ENCODE results near the gene ADGRB2.

- TF ChIP-seq, protein P1, sequence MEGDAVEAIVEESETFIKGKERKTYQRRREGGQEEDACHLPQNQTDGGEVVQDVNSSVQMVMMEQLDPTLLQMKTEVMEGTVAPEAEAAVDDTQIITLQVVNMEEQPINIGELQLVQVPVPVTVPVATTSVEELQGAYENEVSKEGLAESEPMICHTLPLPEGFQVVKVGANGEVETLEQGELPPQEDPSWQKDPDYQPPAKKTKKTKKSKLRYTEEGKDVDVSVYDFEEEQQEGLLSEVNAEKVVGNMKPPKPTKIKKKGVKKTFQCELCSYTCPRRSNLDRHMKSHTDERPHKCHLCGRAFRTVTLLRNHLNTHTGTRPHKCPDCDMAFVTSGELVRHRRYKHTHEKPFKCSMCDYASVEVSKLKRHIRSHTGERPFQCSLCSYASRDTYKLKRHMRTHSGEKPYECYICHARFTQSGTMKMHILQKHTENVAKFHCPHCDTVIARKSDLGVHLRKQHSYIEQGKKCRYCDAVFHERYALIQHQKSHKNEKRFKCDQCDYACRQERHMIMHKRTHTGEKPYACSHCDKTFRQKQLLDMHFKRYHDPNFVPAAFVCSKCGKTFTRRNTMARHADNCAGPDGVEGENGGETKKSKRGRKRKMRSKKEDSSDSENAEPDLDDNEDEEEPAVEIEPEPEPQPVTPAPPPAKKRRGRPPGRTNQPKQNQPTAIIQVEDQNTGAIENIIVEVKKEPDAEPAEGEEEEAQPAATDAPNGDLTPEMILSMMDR (IDR thresholded peaks at IDR 0.05), result no peak
- no peak for TF ChIP-seq POLR2A (IDR thresholded peaks at IDR 0.05)
Measured at GRCh38 chr1:31760471-31761470, 3.4 kb downstream of the ADGRB2 start.

Data from esophagus squamous epithelium (tissue), 4 donors.